ENCODE data around the gene PLCL2.

- TF ChIP-seq CTCF (IDR thresholded peaks at IDR 0.05 in 8 of 11, conservative IDR thresholded peaks at IDR 0.05 in 3 of 11) (no peak), POLR2A (IDR thresholded peaks at IDR 0.05) (no peak), POLR2AphosphoS5 (IDR thresholded peaks at IDR 0.05) (no peak)
Measured at GRCh38 chr3:16912400-16913263, 27.9 kb downstream of the PLCL2 start.

All from spleen (tissue), 7 donors.